NCI-H1105 treated with DMSO at 0.1 percent for 48 hours (cell line): ENCODE measurements around the gene ADAMTS9.

Experiments used
- DNase-seq: peaks from one replicate; lab custom pipeline; 2025; lab: John Stamatoyannopoulos, UW

The ADAMTS9 gene, protein sequence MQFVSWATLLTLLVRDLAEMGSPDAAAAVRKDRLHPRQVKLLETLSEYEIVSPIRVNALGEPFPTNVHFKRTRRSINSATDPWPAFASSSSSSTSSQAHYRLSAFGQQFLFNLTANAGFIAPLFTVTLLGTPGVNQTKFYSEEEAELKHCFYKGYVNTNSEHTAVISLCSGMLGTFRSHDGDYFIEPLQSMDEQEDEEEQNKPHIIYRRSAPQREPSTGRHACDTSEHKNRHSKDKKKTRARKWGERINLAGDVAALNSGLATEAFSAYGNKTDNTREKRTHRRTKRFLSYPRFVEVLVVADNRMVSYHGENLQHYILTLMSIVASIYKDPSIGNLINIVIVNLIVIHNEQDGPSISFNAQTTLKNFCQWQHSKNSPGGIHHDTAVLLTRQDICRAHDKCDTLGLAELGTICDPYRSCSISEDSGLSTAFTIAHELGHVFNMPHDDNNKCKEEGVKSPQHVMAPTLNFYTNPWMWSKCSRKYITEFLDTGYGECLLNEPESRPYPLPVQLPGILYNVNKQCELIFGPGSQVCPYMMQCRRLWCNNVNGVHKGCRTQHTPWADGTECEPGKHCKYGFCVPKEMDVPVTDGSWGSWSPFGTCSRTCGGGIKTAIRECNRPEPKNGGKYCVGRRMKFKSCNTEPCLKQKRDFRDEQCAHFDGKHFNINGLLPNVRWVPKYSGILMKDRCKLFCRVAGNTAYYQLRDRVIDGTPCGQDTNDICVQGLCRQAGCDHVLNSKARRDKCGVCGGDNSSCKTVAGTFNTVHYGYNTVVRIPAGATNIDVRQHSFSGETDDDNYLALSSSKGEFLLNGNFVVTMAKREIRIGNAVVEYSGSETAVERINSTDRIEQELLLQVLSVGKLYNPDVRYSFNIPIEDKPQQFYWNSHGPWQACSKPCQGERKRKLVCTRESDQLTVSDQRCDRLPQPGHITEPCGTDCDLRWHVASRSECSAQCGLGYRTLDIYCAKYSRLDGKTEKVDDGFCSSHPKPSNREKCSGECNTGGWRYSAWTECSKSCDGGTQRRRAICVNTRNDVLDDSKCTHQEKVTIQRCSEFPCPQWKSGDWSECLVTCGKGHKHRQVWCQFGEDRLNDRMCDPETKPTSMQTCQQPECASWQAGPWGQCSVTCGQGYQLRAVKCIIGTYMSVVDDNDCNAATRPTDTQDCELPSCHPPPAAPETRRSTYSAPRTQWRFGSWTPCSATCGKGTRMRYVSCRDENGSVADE (N-terminal part only)

DNA sequence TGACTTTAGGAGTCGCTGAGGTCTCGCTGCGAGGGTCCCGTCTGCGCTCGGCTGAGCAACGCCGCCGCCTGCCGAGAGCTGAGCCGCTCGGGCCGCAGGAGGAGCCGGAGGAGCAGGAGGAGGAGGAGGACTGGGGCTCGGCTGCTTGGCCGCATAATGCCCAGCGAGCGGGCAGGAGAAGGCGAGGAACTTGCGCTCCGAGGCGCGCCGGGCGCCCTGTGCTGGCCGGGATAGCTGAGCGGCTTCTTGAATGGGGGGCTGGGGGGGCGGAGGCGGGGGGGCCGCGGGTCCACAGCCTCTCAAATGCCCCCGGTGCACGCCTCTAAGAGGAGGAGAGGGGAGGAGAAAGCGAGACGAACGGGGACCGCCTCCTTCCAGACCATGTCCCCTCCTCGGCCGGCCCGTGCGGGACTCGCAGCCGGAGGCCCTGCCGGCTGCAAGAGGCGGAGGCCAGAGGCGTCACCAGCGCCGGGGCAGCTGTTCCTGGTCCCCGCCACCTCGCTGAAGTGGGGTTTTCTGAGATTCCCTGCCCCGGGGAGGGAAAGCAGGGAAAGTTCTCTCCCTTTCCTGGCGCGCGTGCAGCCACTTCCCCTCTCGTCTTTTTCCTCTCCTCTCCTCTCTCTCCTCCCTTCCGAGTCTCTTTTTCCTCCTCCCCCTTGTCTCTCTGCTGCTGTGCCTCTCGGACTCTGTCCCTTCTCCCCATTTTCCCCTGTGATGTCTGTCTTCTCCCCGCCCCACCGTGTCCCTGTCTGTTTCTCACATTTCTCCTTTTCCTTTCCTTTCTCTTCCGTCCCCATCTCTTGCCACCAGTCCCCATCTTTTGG is at the start of gene ADAMTS9:
Gene ADAMTS9 (minus strand): TSS at position 220 of the 824 bp plus-strand sequence. CDS start 343 bp downstream, outside the sequence.
- DNase-seq: no peak

DNA sequence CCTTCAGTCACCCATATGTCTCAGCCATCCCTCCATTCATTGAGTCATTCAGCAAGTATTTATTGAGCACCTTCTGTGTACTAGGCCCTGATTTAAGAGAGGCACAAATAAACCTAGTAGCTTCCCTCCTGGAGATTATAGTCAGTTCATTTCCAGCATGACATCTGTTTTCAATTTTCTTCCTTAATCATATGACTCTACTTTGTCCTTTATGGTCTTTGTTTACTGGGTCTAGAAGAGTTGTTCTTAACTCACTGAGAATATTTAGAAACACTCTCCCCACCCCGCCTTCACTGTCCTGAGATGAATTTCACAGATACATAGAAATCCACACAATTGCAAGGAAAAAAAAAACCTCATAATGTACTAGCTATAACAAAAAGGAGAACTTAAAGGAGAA is 44.8 kb upstream of the ADAMTS9 start:
- no peak for DNase-seq

DNA sequence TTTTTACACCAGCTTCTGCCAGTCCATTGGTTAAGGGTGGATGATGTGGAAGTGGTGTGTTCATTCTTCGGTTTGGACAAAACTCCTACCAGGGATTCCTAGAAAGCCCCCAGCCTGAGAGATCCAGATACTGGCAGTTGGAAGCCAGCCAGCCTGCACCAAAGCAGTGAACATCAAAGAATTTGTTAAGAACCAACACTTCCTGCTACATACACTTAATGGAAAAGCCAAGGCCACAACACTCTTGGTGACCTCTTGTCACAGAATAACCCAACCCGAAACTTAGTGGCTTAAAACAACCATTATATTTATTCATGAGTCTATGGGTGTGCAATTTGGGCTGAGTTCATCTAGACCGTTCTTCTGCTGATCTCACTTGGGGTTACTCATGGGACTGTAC is 42.9 kb upstream of the ADAMTS9 start:
- DNase-seq: no peak

DNA sequence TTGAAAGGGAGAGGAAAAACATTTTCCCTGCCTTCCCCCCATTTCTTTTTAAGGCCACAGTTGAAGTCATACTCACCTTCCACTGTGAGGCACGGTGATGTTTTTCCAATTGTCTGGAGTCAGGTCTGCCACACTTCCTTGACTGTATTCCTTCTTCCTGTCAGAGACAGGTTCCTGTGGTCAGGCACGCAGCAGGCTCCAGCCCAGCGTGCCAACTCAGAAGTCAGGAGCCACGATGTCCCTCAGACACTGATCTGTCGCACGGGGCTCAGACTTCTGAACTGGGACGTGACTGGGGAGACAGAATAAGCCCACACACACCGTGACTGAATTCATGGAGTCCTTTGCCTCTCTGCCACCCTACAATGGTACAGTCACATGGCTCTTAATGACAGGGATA is 41.2 kb upstream of the ADAMTS9 start:
- no peak for DNase-seq

DNA sequence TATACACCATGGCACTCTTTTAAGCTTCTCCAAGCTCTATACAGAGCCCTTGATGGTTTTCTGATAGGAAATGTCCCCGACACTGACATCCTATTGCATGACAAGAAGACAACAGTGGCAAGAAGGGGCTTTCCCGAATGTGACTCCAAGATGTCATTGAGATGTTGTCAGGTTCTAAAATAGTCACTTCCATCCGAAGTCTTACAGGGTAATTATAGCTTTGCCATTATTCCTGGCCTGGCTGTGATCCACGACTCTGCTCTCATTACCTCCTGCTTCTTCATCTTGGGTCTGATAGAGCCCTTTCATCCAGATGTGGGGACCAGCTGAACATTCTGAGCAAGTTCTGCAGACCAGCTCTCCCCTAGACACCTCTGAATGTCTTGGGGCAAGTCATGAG is 40.6 kb upstream of the ADAMTS9 start:
- no peak for DNase-seq

DNA sequence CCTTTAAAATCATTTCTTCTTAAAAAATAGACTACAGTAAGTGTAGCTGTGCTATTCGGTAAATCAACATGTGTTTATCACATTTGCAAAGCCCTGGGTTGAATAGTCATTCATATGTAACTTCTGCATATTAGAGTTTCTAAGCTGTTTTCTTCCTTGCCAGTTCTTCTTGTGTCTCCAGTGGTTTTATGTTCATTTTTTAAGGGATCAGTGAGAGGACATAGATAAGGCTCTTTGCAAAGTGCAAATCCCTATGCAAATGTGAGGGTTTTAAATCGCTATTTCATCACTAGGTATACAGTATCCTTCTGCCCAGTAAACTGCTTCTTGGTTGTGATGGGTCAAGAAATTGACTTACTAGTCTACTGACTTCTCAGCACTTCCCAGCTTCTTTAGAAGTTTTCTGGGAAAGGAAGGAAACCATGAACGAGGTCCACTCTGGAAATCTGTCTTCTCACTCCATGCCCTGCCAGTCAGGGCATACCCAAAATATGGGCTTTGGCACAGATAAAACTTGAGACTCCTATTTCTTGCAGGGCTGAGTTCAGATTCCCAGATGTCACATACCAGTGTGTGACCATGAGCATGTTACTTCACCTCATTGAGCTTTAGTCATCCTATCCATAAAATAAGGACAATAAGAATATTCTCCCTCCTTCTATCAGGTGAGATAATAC is 38.8 kb upstream of the ADAMTS9 start:
- DNase-seq: no peak

DNA sequence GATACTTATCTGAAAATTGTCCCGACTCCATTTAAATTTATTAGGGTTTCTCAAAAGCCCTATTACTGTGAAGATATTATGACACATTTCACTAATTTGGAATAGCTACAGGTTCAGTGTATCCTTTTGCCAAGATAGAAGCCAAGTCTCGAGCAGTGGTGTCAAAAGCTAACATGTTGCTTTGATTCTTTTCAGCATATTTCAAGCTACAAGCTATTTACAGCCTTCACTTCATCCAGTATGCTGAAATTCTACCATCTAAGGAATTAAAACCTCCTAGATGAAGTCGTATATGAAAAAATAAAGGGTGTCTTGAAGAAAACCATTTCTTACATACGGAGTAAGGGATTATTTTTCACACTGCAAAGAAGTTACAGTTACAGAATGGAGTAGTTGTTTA is 31.2 kb upstream of the ADAMTS9 start:
- no peak for DNase-seq

DNA sequence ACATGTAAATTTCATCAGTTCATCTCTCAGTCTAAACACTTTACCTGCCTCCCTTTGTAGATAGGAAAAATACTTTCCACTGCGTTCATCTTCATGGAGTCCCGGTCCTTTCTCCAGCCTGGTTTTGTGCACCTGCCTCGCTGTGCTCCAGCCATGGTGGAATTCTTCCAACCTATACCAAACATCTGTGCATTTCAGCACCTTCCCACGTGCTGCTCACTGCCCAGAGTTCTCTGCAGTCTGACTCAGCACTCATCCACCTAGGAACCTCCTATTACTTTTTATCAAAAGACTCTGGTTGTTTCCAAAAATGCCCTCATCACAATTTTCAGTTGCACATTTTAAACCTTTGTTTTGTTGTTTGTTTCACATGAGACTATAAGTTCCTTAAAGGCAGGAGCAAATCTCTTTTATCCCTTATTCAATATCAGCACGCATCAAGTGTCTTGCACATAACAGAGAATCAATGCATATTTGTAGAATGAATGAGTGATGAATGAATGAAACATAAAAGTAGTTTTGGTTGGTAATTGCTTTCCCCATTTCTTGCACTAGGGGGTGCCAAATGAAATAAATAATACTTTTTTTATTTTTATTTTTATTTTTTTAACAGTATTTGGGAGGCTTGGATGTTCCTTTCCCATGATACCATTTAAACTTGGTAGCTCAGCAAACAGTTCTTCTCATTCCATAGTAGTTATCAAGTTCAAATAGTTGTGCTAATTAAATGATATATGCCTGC is 30.2 kb upstream of the ADAMTS9 start:
- no peak for DNase-seq

DNA sequence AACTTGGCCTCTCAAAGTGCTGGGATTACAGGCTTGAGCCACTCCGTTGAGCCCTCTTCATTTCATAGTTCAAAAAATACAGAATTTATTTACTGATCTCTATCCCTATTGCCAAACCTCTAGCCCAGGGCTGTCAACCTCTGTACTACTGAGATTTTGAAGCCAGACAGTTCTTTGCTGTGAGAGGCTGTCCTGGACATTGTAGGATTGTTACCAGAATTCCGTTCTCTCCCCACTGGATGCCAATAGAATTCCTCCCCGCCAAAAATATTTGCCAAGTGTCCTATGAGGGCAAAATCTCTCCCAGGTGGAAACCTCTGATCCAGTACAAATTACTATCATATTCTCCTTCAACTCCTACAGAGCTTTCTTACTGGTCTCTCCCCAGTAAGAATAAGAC is 29.6 kb upstream of the ADAMTS9 start:
- no peak for DNase-seq

DNA sequence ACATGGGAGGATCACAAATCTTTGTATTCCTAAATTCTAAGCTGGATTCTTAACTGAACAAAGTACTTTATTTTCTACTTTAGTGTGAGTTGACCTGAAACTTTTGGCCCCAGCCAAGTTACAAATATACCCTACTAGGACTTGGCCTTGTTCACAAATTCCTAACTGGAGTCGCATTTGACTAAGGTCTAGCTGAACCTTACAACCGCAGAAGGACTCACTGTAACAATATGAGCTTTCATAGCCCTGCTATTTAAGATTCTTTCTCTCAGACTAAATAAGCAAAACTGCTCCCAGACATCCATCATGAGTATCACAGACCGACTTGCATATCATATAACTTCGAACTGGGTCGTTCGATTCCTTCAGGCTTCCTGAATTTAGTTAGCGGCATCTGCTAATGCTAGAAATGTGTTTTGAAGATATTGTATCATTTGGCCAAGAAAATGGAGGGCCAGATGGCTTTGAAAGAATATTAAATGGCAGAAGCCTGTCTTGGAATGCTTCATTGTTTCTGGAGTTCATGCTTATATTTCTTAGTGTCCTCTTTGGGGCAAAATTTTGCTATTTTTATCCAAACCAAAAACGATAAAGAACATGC is 28.4 kb upstream of the ADAMTS9 start:
- DNase-seq: no peak

DNA sequence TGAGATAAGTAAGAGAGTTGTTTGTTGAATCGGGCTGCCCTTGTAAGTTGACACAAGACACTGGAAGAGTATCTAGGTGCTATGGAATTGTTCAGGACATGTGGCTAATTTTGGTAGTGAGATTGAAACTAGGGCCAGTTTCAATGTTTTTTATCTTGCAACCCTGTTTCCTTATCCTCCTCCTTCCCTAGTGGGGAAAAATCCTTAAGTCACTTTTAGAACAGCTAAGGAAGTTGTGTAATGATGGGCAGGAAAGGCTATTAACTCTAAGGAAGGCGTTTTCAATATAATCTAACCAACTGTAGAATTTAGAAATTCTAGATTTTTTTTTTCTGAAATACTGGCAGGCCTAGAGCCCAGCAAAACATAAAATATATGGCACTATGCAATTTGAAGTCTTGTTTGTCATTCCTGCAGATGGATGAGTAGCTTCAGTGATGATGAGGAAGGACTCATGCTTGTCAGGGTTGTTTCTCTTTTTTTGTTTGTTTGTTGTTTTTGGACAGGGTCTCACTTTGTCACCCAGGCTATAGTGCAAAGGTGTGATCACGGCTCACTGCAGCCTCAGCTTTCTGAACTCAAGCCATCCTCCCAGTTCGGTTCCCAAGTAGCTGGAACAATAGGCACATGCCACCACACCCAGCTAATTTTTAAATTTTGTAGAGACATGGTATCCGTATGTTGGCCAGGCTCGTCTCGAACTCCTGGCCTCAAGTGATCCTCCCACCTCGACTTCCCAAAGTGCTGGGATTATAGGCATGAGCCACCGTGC is 27.6 kb upstream of the ADAMTS9 start:
- DNase-seq: no peak

DNA sequence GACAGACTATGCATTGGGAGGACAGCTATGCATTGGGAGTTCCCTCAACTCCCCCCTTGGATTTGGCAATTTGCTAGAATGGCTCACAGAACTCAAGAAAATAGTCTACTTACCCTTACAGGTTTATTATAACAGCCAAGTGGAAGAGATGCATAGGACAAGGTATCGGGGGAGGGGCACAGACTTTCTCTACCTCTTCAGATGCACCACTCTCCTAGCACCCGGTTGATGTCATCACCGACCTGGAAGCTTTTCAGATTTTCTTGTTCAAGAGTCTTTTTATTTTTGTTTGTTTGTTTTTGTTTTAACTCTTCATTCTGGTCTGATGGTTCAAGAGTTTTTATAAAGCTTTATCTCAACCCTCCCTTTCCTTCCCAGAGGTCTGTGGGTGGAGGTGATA is 20.7 kb upstream of the ADAMTS9 start:
- no peak for DNase-seq

DNA sequence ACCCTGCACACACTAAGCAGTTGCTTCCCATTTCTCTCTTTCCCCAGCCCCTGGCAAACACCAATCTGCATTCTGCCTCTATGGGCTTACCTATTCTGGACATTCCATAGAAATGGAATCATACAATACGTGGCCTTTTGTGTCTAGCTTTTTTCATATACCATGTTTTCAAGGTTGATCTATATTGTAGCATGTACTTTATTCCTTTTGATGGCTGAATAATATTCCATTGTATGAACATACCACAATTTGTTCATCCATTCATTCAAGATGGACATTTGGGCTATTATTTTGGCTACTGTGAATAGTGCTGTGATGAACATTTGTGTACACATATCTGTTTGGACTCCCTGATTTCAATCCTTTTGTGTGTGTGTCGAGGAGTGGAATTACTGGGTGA is 18.1 kb upstream of the ADAMTS9 start:
- DNase-seq: no peak

DNA sequence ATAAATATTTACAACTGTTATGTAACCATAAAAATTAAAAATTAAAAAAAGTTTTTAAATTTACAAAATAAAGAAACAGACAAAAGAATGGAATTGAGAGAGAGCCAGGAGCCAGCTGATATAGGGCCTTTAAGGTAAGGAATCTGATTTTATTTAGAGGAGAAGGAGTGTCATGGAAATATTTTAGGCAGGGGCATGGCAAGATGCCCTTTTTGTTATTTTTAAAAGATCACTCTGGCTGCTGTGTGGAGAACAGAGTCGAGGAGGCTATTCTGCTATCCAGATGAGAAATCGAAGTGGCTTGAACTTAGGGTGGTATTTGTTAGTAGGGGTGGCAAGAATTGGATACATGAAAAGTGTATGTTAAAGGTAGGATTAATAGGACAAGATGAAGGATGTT is 9.1 kb upstream of the ADAMTS9 start:
- no peak for DNase-seq

DNA sequence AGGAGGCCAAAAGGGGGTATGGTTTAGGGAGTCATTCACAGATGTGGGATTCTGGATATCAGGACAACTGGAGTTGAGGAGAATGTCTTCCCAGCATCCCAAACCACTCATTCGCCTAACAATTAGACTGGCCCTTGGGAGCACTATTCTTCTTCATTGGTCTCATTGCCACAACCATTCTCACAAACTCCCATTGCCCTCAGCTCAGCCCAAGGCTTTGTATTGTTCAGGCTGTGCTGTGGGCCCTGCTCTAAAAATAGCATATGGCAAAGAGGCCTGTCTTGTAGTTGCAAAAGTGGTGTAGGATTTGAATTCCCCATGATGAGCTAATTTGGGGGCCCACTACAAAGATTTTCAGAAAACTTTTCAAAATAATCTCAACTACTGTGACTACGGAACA is 6.3 kb upstream of the ADAMTS9 start:
- DNase-seq: no peak

DNA sequence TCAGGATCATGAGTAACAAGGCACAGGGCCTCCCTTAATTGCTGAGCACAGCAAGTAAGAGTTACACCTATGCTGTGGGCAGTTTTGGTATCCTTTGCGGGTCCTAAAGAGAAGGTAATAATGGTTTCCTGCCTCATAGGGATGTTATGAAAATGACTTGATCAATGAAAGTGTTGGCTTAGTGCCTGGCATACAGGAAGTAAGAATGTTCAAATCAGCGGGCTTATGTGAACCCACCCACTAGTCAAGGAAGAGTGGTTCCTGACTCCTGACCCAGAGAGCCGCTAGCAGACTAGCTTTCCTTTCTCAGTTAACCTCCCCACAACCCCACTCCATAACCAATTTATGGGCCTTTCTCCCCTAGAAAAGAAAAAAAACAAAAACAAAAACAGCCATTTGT is 5.2 kb upstream of the ADAMTS9 start:
- no peak for DNase-seq

DNA sequence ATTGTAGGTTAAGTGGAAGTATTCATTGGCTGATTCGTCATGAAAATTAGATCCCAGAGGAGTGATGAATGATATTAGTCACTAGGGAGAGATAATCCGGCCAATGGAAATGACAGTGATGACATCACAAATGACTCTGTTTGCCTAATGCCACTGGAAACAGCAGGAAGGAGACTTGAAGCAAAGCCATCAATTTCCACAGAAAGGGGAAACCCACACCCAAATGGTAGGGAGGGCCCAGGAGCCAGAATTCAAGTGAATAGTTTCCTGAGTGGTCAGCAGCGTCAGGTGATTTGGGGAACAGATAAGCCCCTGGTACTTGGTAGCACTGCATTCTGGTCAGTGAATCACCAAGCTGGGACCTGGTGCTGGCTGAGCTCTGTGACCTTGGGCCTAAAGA is 3.3 kb upstream of the ADAMTS9 start:
- no peak for DNase-seq

DNA sequence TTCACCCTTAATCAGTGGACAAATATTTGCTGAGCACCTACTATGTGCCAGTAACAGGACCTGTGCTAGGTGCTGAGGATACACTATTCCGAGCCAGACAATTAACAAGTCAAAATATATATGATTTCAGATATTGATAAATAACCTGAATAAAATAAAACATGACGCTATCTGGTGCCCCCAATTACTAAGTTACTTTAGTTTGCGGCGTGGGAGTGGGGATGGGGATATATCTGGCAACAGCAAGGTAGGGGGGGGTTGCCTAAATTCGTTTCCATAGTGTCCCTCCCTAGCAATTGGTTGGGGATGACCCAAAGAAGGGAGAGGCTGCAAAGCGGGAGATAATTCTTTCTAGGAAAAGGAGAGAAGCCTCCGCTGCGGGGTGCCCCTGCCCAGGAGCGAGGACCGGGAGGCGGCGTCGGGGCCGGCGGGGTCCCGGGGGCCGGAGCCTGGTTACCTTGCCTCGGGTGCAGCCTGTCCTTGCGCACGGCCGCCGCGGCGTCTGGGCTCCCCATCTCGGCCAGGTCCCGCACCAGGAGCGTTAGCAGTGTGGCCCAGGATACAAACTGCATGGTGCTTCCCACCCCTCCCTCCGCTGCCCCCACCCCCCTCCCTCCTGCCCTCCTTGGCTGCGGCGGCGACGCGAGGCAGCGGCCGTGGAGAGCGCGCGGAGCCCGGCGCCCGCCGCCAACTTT is 567 bp downstream of the ADAMTS9 start:
- no peak for DNase-seq
